Ascending aorta (tissue), 2 donors: Measurements from ENCODE around the gene FXYD4. TPM values are rescaled to one million over a fixed set of nuclear protein-coding genes. Genes with fewer than 3 reads are reported as not detected.
"Not testable (repeated sequence)": the region's sequence is repeated elsewhere in the genome, so short reads cannot be mapped to it uniquely, and the experiment has no call there.

Source experiments
- DNase-seq, 2 donors: peaks; one replicate each; pipeline ENCODE4 v3.0.0-alpha.2; 2019; ENCODE audit warnings: low spot score in 2 of 2
- H3K27ac ChIP-seq, 2 donors: fragments of 200-600 bp; sonication (generic); one replicate each; pipeline ENCODE4 v1.5.1; 2016 to 2017; ENCODE audit warnings: mild to moderate bottlenecking in 1 of 2
- H3K27me3 ChIP-seq: fragments of 200-600 bp; sonication (generic); one replicate; pipeline ENCODE4 v1.5.1; 2017
- H3K36me3 ChIP-seq, 2 donors: fragments of 200-600 bp; sonication (generic); one replicate each; pipeline ENCODE4 v1.5.1; 2016
- H3K4me1 ChIP-seq, 2 donors: fragments of 200-600 bp; sonication (generic); one replicate each; pipeline ENCODE4 v1.5.1; 2016 to 2017; ENCODE audit warnings: mild to moderate bottlenecking in 1 of 2
- H3K4me3 ChIP-seq, 2 donors: fragments of 200-600 bp; sonication (generic); one replicate each; pipeline ENCODE4 v1.5.1; 2016 to 2017; ENCODE audit warnings: mild to moderate bottlenecking in 1 of 2
- H3K9me3 ChIP-seq, 2 donors: fragments of 200-600 bp; sonication (generic); one replicate each; pipeline ENCODE4 v1.5.1; 2016
- intact Hi-C: fragments of 100-400 bp; cut with DNase I; formaldehyde crosslinking; loops from one replicate; pipeline ENCODE4 v1.15.1; 2023
- total RNA-seq: library from RNA; depleted of rRNA; stranded (reverse); fragments of >200 nt; gene quantifications from one replicate; pipeline ENCODE4 v1.1.0, GENCODE V29; 2016
- TF ChIP-seq, protein P1 (sequence below), 3 experiments: fragments of 200-600 bp in 2 of 3; fragments of 450-650 bp in 1 of 3; sonication (generic) in 2 of 3; IDR thresholded peaks; one replicate each; pipeline ENCODE4 v1.5.1; 2016 to 2019; ENCODE audit warnings: antibody characterized with exemption in 3 of 3, mild to moderate bottlenecking in 1 of 3, moderate library complexity in 1 of 3

The FXYD4 gene
- total RNA-seq, 1 donor from 2014 or later, result not detected

GRCh38 chr10:43327986-43328385, 43.5 kb upstream of the FXYD4 start:
- intact Hi-C loops, result no loop called here
- H3K27ac ChIP-seq, result no peak overlapping the region
- no peaks in the 10 kb centered on the region for H3K27me3 ChIP-seq
- DNase-seq, result no peak
- no peaks in the 10 kb centered on the region for H3K36me3 ChIP-seq
- no peaks in the 10 kb centered on the region for H3K4me1 ChIP-seq
- no peak overlapping the region for H3K4me3 ChIP-seq
- TF ChIP-seq, protein P1, sequence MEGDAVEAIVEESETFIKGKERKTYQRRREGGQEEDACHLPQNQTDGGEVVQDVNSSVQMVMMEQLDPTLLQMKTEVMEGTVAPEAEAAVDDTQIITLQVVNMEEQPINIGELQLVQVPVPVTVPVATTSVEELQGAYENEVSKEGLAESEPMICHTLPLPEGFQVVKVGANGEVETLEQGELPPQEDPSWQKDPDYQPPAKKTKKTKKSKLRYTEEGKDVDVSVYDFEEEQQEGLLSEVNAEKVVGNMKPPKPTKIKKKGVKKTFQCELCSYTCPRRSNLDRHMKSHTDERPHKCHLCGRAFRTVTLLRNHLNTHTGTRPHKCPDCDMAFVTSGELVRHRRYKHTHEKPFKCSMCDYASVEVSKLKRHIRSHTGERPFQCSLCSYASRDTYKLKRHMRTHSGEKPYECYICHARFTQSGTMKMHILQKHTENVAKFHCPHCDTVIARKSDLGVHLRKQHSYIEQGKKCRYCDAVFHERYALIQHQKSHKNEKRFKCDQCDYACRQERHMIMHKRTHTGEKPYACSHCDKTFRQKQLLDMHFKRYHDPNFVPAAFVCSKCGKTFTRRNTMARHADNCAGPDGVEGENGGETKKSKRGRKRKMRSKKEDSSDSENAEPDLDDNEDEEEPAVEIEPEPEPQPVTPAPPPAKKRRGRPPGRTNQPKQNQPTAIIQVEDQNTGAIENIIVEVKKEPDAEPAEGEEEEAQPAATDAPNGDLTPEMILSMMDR (IDR thresholded peaks at IDR 0.05), result no peak
- H3K9me3 ChIP-seq, result no peaks in the 10 kb centered on the region

DNA sequence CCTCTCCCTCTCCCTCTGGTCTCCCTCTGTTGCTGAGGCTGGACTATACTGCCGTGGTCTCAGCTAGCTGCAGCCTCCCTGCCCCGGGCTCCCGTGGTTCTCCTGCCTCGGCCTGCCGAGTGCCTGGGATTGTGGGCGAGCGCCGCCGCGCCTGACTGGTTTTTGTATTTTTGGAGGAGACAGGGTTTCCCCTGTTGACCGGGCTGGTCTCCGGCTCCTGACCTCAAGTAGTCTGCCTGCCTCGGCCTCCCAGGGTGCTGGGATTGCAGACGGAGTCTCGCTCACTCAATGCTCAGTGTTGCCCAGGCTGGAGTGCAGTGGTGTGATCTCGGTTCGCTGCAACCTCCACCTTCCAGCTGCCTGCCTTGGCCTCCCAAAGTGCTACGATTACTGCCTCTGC, 42.6 kb upstream of the FXYD4 start:
- H3K27ac ChIP-seq, DNase-seq, intact Hi-C loops: not testable (repeated sequence)

GRCh38 chr10:43329246-43329885, 42.1 kb upstream of the FXYD4 start:
- H3K27me3 ChIP-seq, H3K9me3 ChIP-seq, H3K4me3 ChIP-seq, H3K4me1 ChIP-seq, intact Hi-C loops, H3K36me3 ChIP-seq, DNase-seq, H3K27ac ChIP-seq: not testable (repeated sequence)

More for the DNA sequence above, 42.6 kb upstream of the FXYD4 start:
- not testable (repeated sequence) for H3K9me3 ChIP-seq, H3K4me1 ChIP-seq, H3K4me3 ChIP-seq, H3K27me3 ChIP-seq, H3K36me3 ChIP-seq

DNA sequence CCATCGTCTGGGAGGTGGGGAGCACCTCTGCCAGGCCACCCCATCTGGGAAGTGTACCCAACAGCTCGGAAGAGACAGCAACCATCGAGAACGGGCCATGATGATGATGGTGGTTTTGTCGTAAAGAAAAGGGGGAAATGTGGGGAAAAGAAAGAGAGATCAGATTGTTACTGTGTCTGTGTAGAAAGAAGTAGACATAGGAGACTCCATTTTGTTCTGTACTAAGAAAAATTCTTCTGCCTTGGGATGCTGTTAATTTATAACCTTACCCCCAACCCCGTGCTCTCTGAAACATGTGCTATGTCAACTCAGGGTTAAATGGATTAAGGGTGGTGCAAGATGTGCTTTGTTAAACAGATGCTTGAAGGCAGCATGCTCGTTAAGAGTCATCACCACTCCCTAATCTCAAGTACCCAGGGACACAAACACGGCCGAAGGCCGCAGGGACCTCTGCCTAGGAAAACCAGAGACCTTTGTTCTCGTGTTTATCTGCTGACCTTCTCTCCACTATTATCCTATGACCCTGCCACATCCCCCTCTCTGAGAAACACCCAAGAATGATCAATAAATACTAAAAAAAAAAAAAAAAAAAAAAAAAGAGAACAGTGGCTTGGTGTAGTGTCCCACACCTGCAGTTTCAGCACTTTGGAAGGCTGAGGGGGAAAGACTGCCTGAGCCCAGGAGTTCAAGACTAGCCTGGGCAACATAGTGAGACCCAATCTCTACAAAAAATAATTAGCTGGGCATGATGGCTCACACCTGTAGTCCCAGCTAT, 41.2 kb upstream of the FXYD4 start:
- H3K27me3 ChIP-seq, H3K4me1 ChIP-seq, intact Hi-C loops, DNase-seq, H3K27ac ChIP-seq, H3K9me3 ChIP-seq, H3K36me3 ChIP-seq, H3K4me3 ChIP-seq: not testable (repeated sequence)

DNA sequence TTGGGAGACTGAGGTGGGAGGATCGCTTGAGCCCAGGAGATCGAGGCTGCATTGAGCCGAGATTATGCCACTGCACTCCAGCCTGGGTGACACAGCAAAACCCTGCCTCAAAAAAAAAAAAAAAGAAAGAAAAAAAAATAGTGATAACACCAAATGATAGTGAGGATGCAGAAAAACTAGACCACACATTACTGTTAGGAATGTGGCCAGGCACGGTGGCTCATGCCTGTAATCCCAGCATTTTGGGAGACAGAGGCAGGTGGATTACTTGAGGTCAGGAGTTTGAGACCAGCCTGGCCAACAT, 40.7 kb upstream of the FXYD4 start:
- H3K27ac ChIP-seq, H3K27me3 ChIP-seq, H3K4me1 ChIP-seq, H3K9me3 ChIP-seq, DNase-seq, H3K4me3 ChIP-seq, intact Hi-C loops, H3K36me3 ChIP-seq: not testable (repeated sequence)

GRCh38 chr10:43333653-43334052, 37.8 kb upstream of the FXYD4 start:
- Histone ChIP-seq H3K36me3 (no peaks in the 10 kb centered on the region), H3K27me3 (no peaks in the 10 kb centered on the region), H3K9me3 (no peaks in the 10 kb centered on the region), H3K4me3 (no peak overlapping the region), H3K4me1 (no peaks in the 10 kb centered on the region), H3K27ac (no peak overlapping the region)
- TF ChIP-seq, protein P1 (IDR thresholded peaks at IDR 0.05), result no peak
- DNase-seq, result no peak
- intact Hi-C loops, result no loop called here

- no peak for DNase-seq
These were observed 35.4 kb upstream of the FXYD4 start for GRCh38 chr10:43336061-43336460.

More at GRCh38 chr10:43336061-43336460, 35.4 kb upstream of the FXYD4 start:
- H3K4me1 ChIP-seq, result no peaks in the 10 kb centered on the region
- H3K27ac ChIP-seq, result no peak overlapping the region
- H3K9me3 ChIP-seq, result no peaks in the 10 kb centered on the region
- H3K36me3 ChIP-seq, result no peaks in the 10 kb centered on the region
- H3K4me3 ChIP-seq, result no peak overlapping the region
- H3K27me3 ChIP-seq, result no peaks in the 10 kb centered on the region
- TF ChIP-seq, protein P1 (IDR thresholded peaks at IDR 0.05), result no peak
- intact Hi-C loops, result no loop called here
